Astrocyte (in vitro differentiated cells and primary cell): Measurements from ENCODE around the gene CHRDL2. TPM values are rescaled to one million over a fixed set of nuclear protein-coding genes. Genes with fewer than 3 reads are reported as not detected.
A peak's percentile ranks its signal among the peaks of the same experiment; 100 is the strongest.

Source experiments
- DNase-seq: peaks from one replicate; pipeline ENCODE4 v3.0.0-alpha.2; 2010; ENCODE audit warnings: low read depth
- FAIRE-seq: peaks from 2 replicates; lab custom pipeline; 2011; peaks lifted over from hg19 to GRCh38; lab: Jason Lieb, UNC
- H2AFZ ChIP-seq: 2 replicates; pipeline ENCODE4 v1.6.0; 2012; ENCODE audit warnings: low read depth, low read length, inconsistent platforms
- H3K27ac ChIP-seq: 2 replicates; pipeline ENCODE4 v1.5.1; 2011; ENCODE audit warnings: low read depth, low read length, inconsistent platforms
- H3K27me3 ChIP-seq: 2 replicates; pipeline ENCODE4 v1.6.0; 2011; ENCODE audit warnings: low read length, inconsistent platforms; ENCODE audit not compliant: insufficient read depth
- H3K36me3 ChIP-seq: 2 replicates; pipeline ENCODE4 v1.5.1; 2011; ENCODE audit warnings: low read length, inconsistent platforms; ENCODE audit not compliant: insufficient read depth
- H3K4me1 ChIP-seq: 2 replicates; pipeline ENCODE4 v1.5.1; 2011; ENCODE audit warnings: low read length, inconsistent platforms; ENCODE audit not compliant: insufficient read depth
- H3K4me2 ChIP-seq: 2 replicates; pipeline ENCODE4 v1.6.0; 2012; ENCODE audit warnings: low read length, inconsistent platforms
- H3K4me3 ChIP-seq: 2 replicates; pipeline ENCODE4 v1.5.1; 2011; ENCODE audit warnings: low read depth, mild to moderate bottlenecking, low read length, inconsistent platforms; ENCODE audit not compliant: insufficient read depth
- H3K79me2 ChIP-seq: 2 replicates; pipeline ENCODE4 v1.6.0; 2012; ENCODE audit warnings: mild to moderate bottlenecking, low read length, inconsistent platforms; ENCODE audit not compliant: insufficient read depth
- H3K9ac ChIP-seq: 2 replicates; pipeline ENCODE4 v1.6.0; 2012; ENCODE audit warnings: mild to moderate bottlenecking, low read length, inconsistent platforms
- H3K9me3 ChIP-seq: 2 replicates; pipeline ENCODE4 v1.5.1; 2012; ENCODE audit warnings: low read depth, mild to moderate bottlenecking, low read length, inconsistent platforms; ENCODE audit not compliant: insufficient read depth
- H4K20me1 ChIP-seq: 2 replicates; pipeline ENCODE4 v1.6.0; 2012; ENCODE audit warnings: low read length, inconsistent platforms; ENCODE audit not compliant: insufficient read depth
- H3K27ac Mint-ChIP-seq: one replicate; pipeline ENCODE4 v1.8.0; 2021; ENCODE audit warnings: mild to moderate bottlenecking, mixed read lengths; ENCODE audit not compliant: unreplicated experiment
- H3K27me3 Mint-ChIP-seq: one replicate; pipeline ENCODE4 v1.8.0; 2021; ENCODE audit warnings: low read depth, mixed read lengths; ENCODE audit not compliant: unreplicated experiment
- H3K36me3 Mint-ChIP-seq: one replicate; pipeline ENCODE4 v1.8.0; 2021; ENCODE audit warnings: low read depth, mixed read lengths; ENCODE audit not compliant: unreplicated experiment
- H3K4me1 Mint-ChIP-seq: one replicate; pipeline ENCODE4 v1.8.0; 2021; ENCODE audit warnings: low read depth, mixed read lengths; ENCODE audit not compliant: unreplicated experiment
- H3K4me3 Mint-ChIP-seq: one replicate; pipeline ENCODE4 v1.8.0; 2021; ENCODE audit warnings: mild to moderate bottlenecking, moderate library complexity, mixed read lengths; ENCODE audit not compliant: unreplicated experiment
- H3K9me3 Mint-ChIP-seq: one replicate; pipeline ENCODE4 v1.8.0; 2021; ENCODE audit warnings: mild to moderate bottlenecking, mixed read lengths; ENCODE audit not compliant: unreplicated experiment
- CTCF ChIP-seq: IDR thresholded peaks from 2 replicates; pipeline ENCODE4 v1.5.1; 2011; ENCODE audit warnings: low read depth, mild to moderate bottlenecking, inconsistent platforms, low read length, moderate library complexity; ENCODE audit not compliant: insufficient read depth
- EZH2 ChIP-seq: IDR thresholded peaks from 2 replicates; pipeline ENCODE4 v1.6.1; 2012; ENCODE audit warnings: mild to moderate bottlenecking, low read length, inconsistent platforms; ENCODE audit not compliant: insufficient read depth
- total RNA-seq: library from RNA; stranded (reverse); gene quantifications from 2 replicates; pipeline ENCODE4 v1.2.1, GENCODE V29; 2021

Gene CHRDL2
- total RNA-seq, 1 donor from 2014 or later: not detected

- Mint-ChIP-seq H3K27ac (peak overlapping the region; percentile 55), H3K9me3 (no peaks in the 10 kb centered on the region), H3K36me3 (no peaks in the 10 kb centered on the region), H3K4me1 (peaks cover 6% of the 10 kb centered on the region), H3K4me3 (no peak overlapping the region), H3K27me3 (peaks cover 23% of the 10 kb centered on the region)
- H3K79me2 ChIP-seq: no peaks in the 10 kb centered on the region
- peak overlapping the region; percentile 30 for H3K27ac ChIP-seq
- H3K4me2 ChIP-seq: peak overlapping the region; percentile 67
- no peaks in the 10 kb centered on the region for H3K27me3 ChIP-seq
- peak overlapping the region; percentile 62 for H3K9ac ChIP-seq
- no peaks in the 10 kb centered on the region for H4K20me1 ChIP-seq
- TF ChIP-seq EZH2: no peak
- TF ChIP-seq CTCF: no peak
- H2AFZ ChIP-seq: peak overlapping the region; percentile 35
- DNase-seq (peak; percentile 92), FAIRE-seq (no peak)
- H3K9me3 ChIP-seq: no peaks in the 10 kb centered on the region
- H3K36me3 ChIP-seq: no peaks in the 10 kb centered on the region
- peaks cover 8% of the 10 kb centered on the region for H3K4me1 ChIP-seq
- H3K4me3 ChIP-seq: no peak overlapping the region
Observed at GRCh38 chr11:74696939-74697675, 34.1 kb downstream of the CHRDL2 start.

GRCh38 chr11:74696500-74696899 is 34.7 kb downstream of the CHRDL2 start:
- Histone ChIP-seq H4K20me1 (no peaks in the 10 kb centered on the region), H2AFZ (peak overlapping the region; percentile 35), H3K9me3 (no peaks in the 10 kb centered on the region), H3K4me3 (no peak overlapping the region), H3K4me2 (peak overlapping the region; percentile 67), H3K9ac (peak overlapping the region; percentile 62), H3K79me2 (no peaks in the 10 kb centered on the region), H3K36me3 (no peaks in the 10 kb centered on the region), H3K27me3 (no peaks in the 10 kb centered on the region), H3K4me1 (peaks cover 8% of the 10 kb centered on the region), H3K27ac (no peak overlapping the region)
- DNase-seq (no peak), FAIRE-seq (no peak)
- Mint-ChIP-seq H3K27ac (no peak overlapping the region), H3K4me1 (peaks cover 6% of the 10 kb centered on the region), H3K4me3 (no peak overlapping the region), H3K36me3 (no peaks in the 10 kb centered on the region), H3K9me3 (no peaks in the 10 kb centered on the region), H3K27me3 (peaks cover 23% of the 10 kb centered on the region)
- no peak for TF ChIP-seq CTCF
- no peak for TF ChIP-seq EZH2

- no peaks in the 10 kb centered on the region for H3K36me3 ChIP-seq
- no peaks in the 10 kb centered on the region for H3K36me3 Mint-ChIP-seq
- DNase-seq (no peak), FAIRE-seq (no peak)
- H3K4me3 Mint-ChIP-seq: no peak overlapping the region
- H3K27ac ChIP-seq: no peak overlapping the region
- peaks cover 8% of the 10 kb centered on the region for H3K4me1 ChIP-seq
- no peak overlapping the region for H3K27ac Mint-ChIP-seq
- H3K9ac ChIP-seq: no peak overlapping the region
- H3K4me2 ChIP-seq: no peak overlapping the region
- no peaks in the 10 kb centered on the region for H3K9me3 Mint-ChIP-seq
- H3K27me3 Mint-ChIP-seq: peaks cover 23% of the 10 kb centered on the region
- TF ChIP-seq EZH2 (no peak), CTCF (no peak)
- no peaks in the 10 kb centered on the region for H3K9me3 ChIP-seq
- H2AFZ ChIP-seq: no peak overlapping the region
- no peaks in the 10 kb centered on the region for H3K27me3 ChIP-seq
- peaks cover 6% of the 10 kb centered on the region for H3K4me1 Mint-ChIP-seq
- H3K4me3 ChIP-seq: no peak overlapping the region
- no peaks in the 10 kb centered on the region for H4K20me1 ChIP-seq
- no peaks in the 10 kb centered on the region for H3K79me2 ChIP-seq
Observed at GRCh38 chr11:74695705-74696280, 35.4 kb downstream of the CHRDL2 start.
